ENCODE data around the gene PTPRN2. TPM values are rescaled to one million over a fixed set of nuclear protein-coding genes. Genes with fewer than 3 reads are reported as not detected.
"Not testable (repeated sequence)": the region's sequence is repeated elsewhere in the genome, so short reads cannot be mapped to it uniquely, and the experiment has no call there.

Gene PTPRN2
- total and polyA plus RNA-seq, 2 of the 13 experiments (the other 11 are each of a cell fraction or from before 2014, with no cell fraction given) = 2.5 to 24.2 TPM

GRCh38 chr7:157847756-157848487 is 739.7 kb downstream of the PTPRN2 start:
- intact Hi-C loops (cut with micrococcal nuclease; ENCODE audit: unreplicated experiment); BruUV-seq (replicated peaks); H3K4me1 ChIP-seq (ENCODE audit: insufficient read depth, low read length); H3K27ac ChIP-seq (ENCODE audit: extremely low read length, insufficient read depth, low read length); in situ Hi-C loops (cut with HindIII; ENCODE audit: extremely low pct_ligation_motif_present, low pct_unique_long_range_greater_than_20kb); H3K79me2 ChIP-seq (ENCODE audit: insufficient read depth, low read length); H2AFZ ChIP-seq (ENCODE audit: low read length); ATAC-seq; H3K36me3 ChIP-seq (replicated peaks in 1 of 2; ENCODE audit: control insufficient read depth in 1 of 2, insufficient read depth in 2 of 2, low read length in 2 of 2); FAIRE-seq; POLR2A ChIA-PET; H3K4me2 ChIP-seq (ENCODE audit: low read depth, low read length); H3K9me3 ChIP-seq (ENCODE audit: low read length); H3K4me3 ChIP-seq (replicated peaks in 1 of 3; ENCODE audit: insufficient read depth in 1 of 3, low read depth in 2 of 3, low read length in 3 of 3); CTCF ChIA-PET (ENCODE audit: low intra/inter-chr PET ratio, low total read pairs); H3K9ac ChIP-seq (ENCODE audit: insufficient read depth, low read depth, low read length); TF ChIP-seq FOXP1 (IDR thresholded peaks at IDR 0.05): not testable (repeated sequence)
- Histone ChIP-seq H3K27me3 (ENCODE audit: control insufficient read depth in 1 of 2, insufficient read depth in 2 of 2, low read length in 2 of 2) (peaks cover 2 to 35% of the 10 kb centered on the region in 2 experiments; a peak in 4 of 5 replicates), H4K20me1 (ENCODE audit: insufficient read depth, low read length) (peaks cover 13% of the 10 kb centered on the region; the same call in 1 of the 2 replicates)
- WGBS (ENCODE audit: low lambda C conversion rate) = 17% methylated on average over 14 of the region's 14 CpGs
- DNase-seq (ENCODE audit: low spot score) = peak; percentile 12
- TF ChIP-seq ZNF746 (CRISPR knock-in tag; IDR thresholded peaks at IDR 0.05) (peak; percentile 80; the same call in 1 of the 2 replicates), FOXA3 (CRISPR knock-in tag; IDR thresholded peaks at IDR 0.05) (peak; percentile 67; the same call in 1 of the 2 replicates), ATF4 (CRISPR knock-in tag; IDR thresholded peaks at IDR 0.05) (peak in 1 of 2 experiments; percentile 57; a peak in 2 of 4 replicates), BHLHE40 (IDR thresholded peaks at IDR 0.05; ENCODE audit: low read length) (peak; percentile 12; the same call in 1 of the 2 replicates), HHEX (CRISPR knock-in tag; IDR thresholded peaks at IDR 0.05) (0 out of 2 replicates have a peak, but pooled peaks have one; percentile 11), ARID5B (CRISPR knock-in tag; IDR thresholded peaks at IDR 0.05) (0 out of 2 replicates have a peak, but pooled peaks have one; percentile 11), FOXP1 (CRISPR knock-in tag; IDR thresholded peaks at IDR 0.05) (peak; percentile 16; the same call in 1 of the 2 replicates)
